GM18867 (cell line): ENCODE data around the gene USP1.

Source experiments
- ATAC-seq: cut with Tn5 transposase; IDR thresholded peaks from one replicate; pipeline ENCODE4 v1.9.1; 2021; ENCODE audit warnings: mild to moderate bottlenecking, moderate library complexity; ENCODE audit not compliant: unreplicated experiment

The USP1 gene, protein sequence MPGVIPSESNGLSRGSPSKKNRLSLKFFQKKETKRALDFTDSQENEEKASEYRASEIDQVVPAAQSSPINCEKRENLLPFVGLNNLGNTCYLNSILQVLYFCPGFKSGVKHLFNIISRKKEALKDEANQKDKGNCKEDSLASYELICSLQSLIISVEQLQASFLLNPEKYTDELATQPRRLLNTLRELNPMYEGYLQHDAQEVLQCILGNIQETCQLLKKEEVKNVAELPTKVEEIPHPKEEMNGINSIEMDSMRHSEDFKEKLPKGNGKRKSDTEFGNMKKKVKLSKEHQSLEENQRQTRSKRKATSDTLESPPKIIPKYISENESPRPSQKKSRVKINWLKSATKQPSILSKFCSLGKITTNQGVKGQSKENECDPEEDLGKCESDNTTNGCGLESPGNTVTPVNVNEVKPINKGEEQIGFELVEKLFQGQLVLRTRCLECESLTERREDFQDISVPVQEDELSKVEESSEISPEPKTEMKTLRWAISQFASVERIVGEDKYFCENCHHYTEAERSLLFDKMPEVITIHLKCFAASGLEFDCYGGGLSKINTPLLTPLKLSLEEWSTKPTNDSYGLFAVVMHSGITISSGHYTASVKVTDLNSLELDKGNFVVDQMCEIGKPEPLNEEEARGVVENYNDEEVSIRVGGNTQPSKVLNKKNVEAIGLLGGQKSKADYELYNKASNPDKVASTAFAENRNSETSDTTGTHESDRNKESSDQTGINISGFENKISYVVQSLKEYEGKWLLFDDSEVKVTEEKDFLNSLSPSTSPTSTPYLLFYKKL

GRCh38 chr1:62436466-62437272, at the start of gene USP1:
USP1 (plus strand) TSS chr1:62437049; CDS start chr1:62439868, 2,819 bp downstream.
- peak; percentile 76 for ATAC-seq

DNA sequence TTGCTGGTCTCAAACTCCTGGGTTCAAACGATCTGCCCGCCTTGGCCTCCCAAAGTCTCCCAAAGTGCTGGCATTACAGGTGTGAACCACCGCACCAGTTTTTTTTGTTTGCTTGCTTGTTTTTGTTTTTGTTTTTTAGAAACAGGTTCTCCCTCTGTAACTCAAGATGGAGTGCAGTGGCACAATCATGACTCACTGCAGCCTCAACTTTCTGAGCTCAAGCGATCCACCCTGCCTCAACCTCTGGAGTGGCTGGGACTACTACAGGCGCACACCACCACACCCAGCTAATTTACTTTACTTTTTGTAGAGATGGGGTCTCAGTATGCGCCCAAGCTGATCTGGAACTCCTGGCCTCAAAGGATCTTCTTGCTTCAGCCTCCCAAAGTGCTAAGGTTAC, 47.3 kb upstream of the USP1 start:
- ATAC-seq = no peak

DNA sequence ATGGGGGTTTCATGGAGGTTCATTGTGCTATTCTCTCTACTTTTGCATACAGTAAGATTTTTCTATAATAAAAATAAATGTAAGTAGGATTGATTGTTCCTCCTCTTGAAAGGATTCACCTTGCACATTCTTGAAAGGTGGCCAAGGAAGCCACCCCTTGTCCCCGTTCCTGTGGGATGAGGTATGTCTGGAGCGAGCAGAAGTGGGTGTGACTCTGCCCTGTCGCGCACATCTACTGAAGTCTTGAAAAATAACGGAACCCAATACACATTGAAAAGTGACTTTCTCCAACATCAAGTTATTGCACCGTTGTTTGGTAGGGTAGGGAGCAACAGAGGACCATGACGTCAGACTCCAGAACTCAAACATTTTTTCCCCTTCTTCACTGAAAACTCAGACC, 46.8 kb upstream of the USP1 start:
- no peak for ATAC-seq

- ATAC-seq = peak; percentile 43
Observed at GRCh38 chr1:62391369-62391971, 45.4 kb upstream of the USP1 start.

DNA sequence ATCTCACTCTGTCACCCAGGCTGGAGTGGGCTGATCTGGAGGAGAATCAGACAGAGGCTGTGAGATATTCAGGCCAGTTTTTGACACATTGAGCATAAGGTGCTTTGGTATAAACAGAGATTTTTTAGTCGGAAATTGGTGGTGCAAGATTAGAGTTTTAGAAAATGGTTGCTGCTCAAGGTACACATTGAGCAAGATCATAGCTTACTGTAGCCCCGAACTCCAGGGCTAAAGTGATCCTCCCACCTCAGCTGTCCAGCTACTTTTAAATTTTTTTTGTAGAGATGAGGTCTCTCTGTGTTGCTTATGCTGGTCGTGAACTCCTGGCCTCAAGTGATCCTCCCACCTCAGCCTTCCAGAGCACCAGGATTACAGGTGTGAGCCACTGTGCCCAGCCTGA, 43.9 kb upstream of the USP1 start:
- no peak for ATAC-seq

DNA sequence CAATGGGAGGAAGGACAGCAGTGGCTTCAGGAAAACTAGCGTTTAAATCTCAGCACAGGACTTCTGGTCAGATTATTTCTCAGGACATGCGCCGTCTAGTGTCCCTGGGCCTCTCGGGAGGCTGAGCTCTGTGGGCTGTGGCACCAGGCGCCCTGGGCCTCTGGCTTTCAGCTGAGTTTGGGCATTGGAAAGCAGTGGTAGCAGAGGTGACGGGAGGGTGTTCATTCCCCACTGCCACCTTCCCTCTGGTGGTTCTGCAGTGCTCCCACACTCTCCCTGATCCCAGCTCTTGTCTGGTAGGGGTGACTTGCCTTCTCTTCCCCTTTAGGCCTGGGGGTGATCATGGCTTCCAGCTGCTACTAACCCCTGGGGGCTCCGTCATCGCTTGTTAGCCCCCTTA, 42.2 kb upstream of the USP1 start:
- no peak for ATAC-seq

- no peak for ATAC-seq
Observed at GRCh38 chr1:62395291-62395690, 41.6 kb upstream of the USP1 start.

DNA sequence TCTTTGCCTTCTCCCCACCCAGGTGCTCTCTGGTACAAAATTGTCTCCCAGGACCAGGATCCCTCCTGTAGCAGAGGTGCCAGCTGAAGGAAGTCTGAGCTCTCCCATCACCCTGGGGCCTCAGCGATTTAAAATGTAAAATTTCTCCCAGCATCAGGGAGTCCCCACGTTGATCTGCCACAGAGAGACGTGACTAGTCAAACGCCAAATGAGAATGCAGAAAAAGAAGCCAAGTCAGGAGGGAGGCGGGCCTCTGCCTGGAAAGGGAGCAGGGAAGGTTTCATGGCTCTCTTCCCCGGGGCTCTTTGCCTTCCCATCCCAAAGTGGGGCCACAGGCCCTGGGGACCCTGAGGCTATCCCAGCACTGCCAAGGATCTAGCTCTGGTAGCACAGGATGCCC, 40.0 kb upstream of the USP1 start:
- no peak for ATAC-seq

- ATAC-seq = no peak
Observed at GRCh38 chr1:62397301-62397700, 39.5 kb upstream of the USP1 start.

GRCh38 chr1:62398377-62398776, 38.5 kb upstream of the USP1 start:
- ATAC-seq = no peak

GRCh38 chr1:62401034-62401760, 35.7 kb upstream of the USP1 start:
- ATAC-seq = no peak

DNA sequence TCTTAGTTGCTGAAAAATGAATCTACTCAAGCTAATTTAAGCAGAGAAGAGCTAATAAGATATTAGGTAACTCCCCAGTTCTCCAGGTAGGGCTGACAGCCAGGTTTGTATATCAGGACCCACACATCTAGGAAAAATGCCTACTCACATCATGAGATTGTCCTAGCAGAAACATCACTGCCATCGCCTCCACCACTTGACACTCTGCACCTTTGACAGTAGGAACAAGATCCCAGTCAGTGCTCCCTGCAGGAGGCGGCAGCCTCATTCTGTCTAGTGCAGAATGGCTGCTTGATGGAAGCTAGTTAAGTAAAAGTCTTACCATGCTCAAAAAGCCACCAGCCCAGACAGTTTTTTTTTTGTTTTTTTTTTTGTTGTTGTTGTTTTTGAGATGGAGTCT, 31.6 kb upstream of the USP1 start:
- ATAC-seq = no peak

- ATAC-seq = no peak
Observed at GRCh38 chr1:62406576-62406975, 30.3 kb upstream of the USP1 start.

- no peak for ATAC-seq
Observed at GRCh38 chr1:62407398-62408009, 29.3 kb upstream of the USP1 start.

DNA sequence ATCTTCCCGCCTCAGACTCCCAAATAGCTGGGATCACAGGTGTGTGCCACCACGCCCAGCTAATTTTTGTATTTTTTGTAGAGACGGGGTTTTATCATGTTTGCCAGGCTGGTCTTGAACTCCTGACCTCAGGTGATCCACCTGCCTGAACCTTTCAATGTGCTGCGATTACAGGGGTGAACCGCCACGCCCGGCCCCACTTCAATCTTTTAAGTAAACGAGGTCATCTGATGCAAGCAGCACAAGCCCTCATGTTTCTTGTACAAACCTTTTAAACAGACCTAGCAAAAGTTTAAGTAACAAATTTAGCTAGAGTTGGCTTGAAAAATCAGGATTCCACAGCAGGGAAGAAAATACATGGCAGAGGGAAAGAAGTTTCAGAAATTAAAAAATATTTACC, 21.2 kb upstream of the USP1 start:
- ATAC-seq = no peak

GRCh38 chr1:62417351-62417999, 19.4 kb upstream of the USP1 start:
- ATAC-seq = no peak

GRCh38 chr1:62420214-62420613, 16.6 kb upstream of the USP1 start:
- ATAC-seq = no peak

GRCh38 chr1:62423580-62424242, 13.1 kb upstream of the USP1 start:
- no peak for ATAC-seq

- no peak for ATAC-seq
Observed at GRCh38 chr1:62424411-62424810, 12.4 kb upstream of the USP1 start.
